Esophagus squamous epithelium (tissue), 4 donors: ENCODE results near the gene L2HGDH.

Experiments used
- CTCF ChIP-seq, 6 experiments: fragments of 450-650 bp in 4 of 6; fragments of 200-600 bp in 2 of 6; sonication (generic) in 2 of 6; IDR thresholded peaks; one replicate each; pipeline ENCODE4 v1.5.1; 2016 to 2019; ENCODE audit warnings: antibody characterized with exemption in 6 of 6, mild to moderate bottlenecking in 4 of 6, moderate library complexity in 4 of 6
- POLR2A ChIP-seq, 4 donors: fragments of 450-650 bp; IDR thresholded peaks; one replicate each; pipeline ENCODE4 v1.6.1; 2017; ENCODE audit warnings: antibody characterized with exemption in 4 of 4, mild to moderate bottlenecking in 4 of 4, moderate library complexity in 3 of 4

- TF ChIP-seq POLR2A (IDR thresholded peaks at IDR 0.05) (no peak), CTCF (IDR thresholded peaks at IDR 0.05) (no peak)
Observed at GRCh38 chr14:50288146-50288545, 23.9 kb downstream of the L2HGDH start.
